NCI-H2029 treated with DMSO at 0.1 percent for 48 hours (cell line): ENCODE data around the gene BAHCC1.

Experiments used
- DNase-seq: peaks from one replicate; lab custom pipeline; 2025; lab: John Stamatoyannopoulos, UW

BAHCC1 gene

GRCh38 chr17:81398176-81398831, 3.0 kb downstream of the BAHCC1 start:
- DNase-seq, result no peak

GRCh38 chr17:81398832-81399411, 3.7 kb downstream of the BAHCC1 start:
- no peak for DNase-seq

GRCh38 chr17:81399481-81400153, 4.4 kb downstream of the BAHCC1 start:
- no peak for DNase-seq

GRCh38 chr17:81400154-81400977, 5.1 kb downstream of the BAHCC1 start:
- no peak for DNase-seq

GRCh38 chr17:81400996-81401722, 5.9 kb downstream of the BAHCC1 start:
- DNase-seq, result no peak

GRCh38 chr17:81401723-81402529, 6.7 kb downstream of the BAHCC1 start:
- no peak for DNase-seq

- no peak for DNase-seq
Observed at GRCh38 chr17:81402530-81402941, 7.3 kb downstream of the BAHCC1 start.

GRCh38 chr17:81402981-81403467, 7.8 kb downstream of the BAHCC1 start:
- no peak for DNase-seq

GRCh38 chr17:81403671-81404534, 8.6 kb downstream of the BAHCC1 start:
- no peak for DNase-seq

GRCh38 chr17:81404558-81405165, 9.4 kb downstream of the BAHCC1 start:
- DNase-seq, result no peak

- DNase-seq, result no peak
Observed at GRCh38 chr17:81405411-81405872, 10.2 kb downstream of the BAHCC1 start.

- DNase-seq, result no peak
Observed at GRCh38 chr17:81406117-81406953, 11.1 kb downstream of the BAHCC1 start.

GRCh38 chr17:81408049-81408448, 12.8 kb downstream of the BAHCC1 start:
- no peak for DNase-seq

GRCh38 chr17:81409190-81409935, 14.1 kb downstream of the BAHCC1 start:
- DNase-seq, result no peak

GRCh38 chr17:81410852-81411251, 15.6 kb downstream of the BAHCC1 start:
- no peak for DNase-seq

GRCh38 chr17:81411305-81411704, 16.0 kb downstream of the BAHCC1 start:
- no peak for DNase-seq

GRCh38 chr17:81412490-81413093, 17.3 kb downstream of the BAHCC1 start:
- no peak for DNase-seq
